GM21526 (cell line): ENCODE data around the gene SRPK3.
"Not testable (repeated sequence)": the region's sequence is repeated elsewhere in the genome, so short reads cannot be mapped to it uniquely, and the experiment has no call there.

Experiments used
- ATAC-seq: cut with Tn5 transposase; IDR thresholded peaks from one replicate; pipeline ENCODE4 v1.9.1; 2021; ENCODE audit warnings: moderate library complexity; ENCODE audit not compliant: unreplicated experiment, low FRiP score

The SRPK3 gene

DNA sequence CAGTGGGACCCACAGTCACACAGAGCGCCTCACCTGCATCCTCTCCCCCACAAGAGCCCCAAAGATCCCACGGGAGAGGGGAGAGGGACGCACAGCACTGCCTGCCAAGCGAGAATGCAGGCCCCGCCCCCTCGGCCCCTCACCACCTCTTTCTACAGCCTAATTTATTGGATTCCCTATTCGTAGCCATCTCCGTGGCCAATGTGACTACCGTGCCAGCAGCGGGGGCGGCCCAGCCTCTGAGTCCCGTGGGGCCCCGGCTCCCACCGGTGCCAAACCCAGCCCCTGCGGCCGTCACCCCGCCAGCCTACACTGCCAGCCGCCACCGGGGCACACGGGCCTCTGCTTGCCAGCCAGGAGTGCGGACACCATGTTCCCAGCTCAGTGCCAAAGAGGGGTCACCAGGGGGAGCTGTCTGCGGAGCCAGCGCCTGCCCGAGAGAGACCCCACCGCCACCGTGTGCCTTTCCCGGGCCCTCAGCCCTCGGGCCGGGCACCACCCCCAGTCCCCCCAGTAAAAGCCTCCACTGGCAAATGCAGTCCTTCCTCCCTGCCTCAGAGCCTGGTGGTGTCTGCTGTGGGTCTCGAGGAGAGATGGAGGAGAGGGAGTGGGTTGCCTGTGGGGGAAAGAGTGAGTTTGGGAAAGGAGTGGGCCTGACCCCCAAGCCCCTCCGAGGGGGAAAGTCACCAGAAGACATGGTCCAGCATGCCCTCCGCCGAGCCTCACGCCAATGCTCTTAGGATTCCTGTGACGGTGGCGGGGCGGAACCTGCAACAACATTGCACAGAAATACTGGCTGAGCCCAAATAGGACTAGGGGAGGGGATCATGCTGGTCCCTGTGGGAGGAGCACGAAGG lies 36.4 kb upstream of the SRPK3 start:
- ATAC-seq = no peak

DNA sequence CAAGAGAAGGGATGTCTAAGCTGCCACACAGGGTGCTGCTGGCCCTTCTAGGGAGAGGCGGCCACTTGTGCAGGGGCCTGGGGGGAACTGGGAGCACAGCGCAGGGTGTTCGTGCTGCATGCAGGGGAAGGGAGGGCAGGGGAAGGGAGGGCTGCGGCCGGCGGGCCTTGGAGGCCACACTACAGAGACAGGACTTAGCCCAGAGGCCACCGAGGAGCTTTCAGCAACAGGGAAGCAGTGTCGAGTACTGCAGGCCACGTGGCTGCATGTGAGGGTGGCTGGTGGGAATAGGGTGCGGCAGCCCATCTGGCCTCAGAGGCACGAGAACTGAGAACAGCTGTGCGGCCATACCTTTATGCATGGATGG lies 35.8 kb upstream of the SRPK3 start:
- not testable (repeated sequence) for ATAC-seq

DNA sequence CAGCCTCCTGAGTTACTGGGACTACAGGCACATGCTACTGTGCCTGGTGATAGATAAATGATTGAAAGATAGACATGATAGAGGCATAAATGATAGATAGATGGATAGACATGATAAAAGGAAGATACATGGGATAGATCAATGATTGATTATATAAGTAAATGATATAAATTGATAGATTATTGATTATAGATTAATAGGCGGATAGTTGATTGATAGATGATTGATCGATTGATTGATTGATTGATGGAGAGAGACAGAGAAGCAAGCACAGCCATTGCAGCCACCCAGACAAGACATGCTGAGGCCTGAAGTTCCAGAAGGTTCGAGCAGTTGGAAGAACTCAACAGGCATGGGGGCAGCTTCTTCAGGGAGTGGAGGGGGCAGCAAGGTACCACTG lies 34.5 kb upstream of the SRPK3 start:
- ATAC-seq = no peak

DNA sequence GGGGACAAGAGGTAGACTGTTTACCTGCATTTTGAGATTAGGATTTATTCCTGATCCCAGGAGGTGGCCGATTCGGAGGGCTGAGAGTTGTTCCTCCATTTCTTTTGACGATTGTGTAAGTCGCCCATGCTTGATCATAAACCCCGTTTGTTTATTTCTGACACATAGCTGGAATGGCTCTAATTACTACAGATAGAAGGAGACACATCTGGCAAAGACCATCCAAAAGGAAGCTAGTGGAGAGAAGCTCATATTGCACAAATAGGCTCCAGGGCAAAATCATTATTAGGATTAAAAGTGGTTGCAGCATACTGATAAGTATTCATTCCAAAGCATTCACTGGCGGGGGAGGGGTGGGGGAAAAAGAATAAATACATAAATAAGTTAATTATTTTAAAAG lies 33.9 kb upstream of the SRPK3 start:
- ATAC-seq = not testable (repeated sequence)

DNA sequence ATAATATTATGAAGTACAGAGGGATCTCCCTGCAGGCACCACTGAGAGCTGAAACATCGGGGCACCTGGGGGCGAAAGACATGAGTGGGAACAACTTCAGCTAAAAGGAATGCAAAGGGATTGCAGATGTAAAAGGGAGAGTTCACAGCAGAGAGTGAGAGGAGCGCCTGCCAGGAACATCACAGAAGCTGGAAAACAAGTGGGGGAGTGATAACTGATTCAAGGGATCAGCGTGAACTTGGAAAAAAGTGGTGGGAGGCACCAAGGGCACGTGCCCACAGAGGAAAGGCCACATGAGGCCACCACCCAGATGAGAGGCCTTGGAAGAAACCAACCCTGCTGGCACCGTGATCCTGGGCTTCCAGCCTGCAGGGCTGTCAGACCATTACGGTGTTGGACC lies 31.8 kb upstream of the SRPK3 start:
- not testable (repeated sequence) for ATAC-seq

DNA sequence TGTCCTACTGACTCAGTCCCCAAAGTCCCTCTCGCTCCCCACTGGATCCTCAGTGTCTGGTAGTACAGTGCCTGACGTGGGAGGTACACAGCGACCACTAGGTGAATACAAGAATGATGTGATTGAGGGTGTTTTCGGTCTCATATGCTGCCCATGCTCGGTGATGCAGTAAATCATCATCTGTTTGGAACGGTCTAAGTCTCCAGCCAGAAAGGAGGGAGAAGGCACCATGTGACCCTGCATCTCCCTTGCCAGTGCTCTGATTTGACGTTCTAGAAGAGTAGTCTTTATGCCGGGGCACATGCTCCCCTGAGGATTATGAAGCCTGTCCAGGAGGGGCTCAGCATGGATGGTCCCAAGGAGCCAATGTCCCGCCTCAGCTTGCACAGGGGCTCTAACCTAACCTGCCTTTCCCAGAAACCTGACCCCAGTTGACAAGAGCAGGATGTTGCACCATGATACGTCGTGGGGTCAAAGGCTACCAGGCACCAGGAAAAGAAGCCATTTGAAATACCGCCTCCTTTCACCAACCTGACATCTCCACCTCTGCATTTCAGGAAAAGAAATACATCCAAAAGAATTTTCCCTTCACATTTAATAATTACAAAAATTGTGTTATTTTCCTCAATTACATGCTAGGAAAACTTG lies 30.6 kb upstream of the SRPK3 start:
- no peak for ATAC-seq

DNA sequence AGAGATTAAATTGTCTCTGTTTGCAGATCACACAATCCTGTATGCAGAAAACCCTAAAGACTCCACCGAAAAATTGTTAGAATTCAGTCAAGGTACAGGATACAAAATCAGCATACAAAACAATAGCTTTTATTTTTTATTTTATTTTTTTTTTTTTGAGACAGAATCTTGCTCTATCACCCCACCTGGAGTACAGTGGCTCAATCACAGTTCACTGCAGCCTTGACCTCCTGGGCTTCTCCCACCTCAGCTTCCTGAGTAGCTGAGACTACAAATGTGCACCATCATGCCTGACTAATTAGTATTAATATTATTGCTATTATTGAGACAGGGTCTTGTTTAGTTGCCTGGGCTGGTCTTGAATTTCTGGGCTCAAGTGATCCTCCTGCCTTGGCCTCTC lies 25.7 kb upstream of the SRPK3 start:
- ATAC-seq = no peak

DNA sequence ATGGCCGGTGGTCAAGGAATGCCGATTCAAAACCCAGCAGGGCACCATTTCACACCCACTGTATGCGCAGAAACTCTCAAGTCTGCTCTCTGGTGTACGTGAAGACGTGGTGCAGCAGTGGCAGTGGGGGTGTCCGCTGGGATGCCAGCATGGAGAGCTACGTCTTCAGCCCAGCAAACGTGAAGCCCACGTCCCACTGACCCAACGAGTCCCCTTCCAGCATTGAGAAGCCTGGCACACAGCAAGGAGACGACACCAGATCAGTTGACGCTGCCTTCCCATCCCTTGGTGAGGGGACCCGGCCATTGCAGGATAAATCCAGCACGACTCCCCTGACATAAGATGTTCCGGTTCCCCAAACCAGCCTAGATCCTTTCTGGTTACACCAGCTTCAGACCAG lies 19.0 kb upstream of the SRPK3 start:
- ATAC-seq = no peak

DNA sequence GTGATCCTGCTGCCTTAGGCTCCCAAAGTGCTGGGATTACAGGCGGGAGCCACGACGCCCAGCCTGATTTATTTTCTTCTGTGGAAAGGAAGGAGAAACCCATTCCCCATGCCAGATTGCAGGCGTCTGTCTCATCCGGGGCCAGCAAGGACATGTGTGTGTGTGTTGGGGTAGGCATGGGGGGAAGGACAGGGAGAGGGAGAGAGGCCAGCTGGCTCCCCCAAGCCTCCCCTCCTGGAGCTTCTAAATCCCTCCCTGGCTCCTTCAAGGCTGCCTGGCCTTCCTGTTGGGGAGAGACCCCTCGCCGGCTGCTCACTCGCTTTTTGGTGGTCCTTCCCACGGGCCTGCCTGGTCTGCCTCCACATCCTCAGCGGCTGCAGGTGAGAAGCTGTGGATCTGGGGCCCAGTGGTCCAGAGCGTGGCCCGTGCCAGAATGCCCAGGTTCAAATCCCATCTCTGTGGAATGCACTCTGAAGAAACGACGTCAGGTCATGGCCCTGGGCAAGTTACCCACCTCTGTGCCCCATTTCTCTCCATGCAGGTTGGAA lies 18.1 kb upstream of the SRPK3 start:
- no peak for ATAC-seq

DNA sequence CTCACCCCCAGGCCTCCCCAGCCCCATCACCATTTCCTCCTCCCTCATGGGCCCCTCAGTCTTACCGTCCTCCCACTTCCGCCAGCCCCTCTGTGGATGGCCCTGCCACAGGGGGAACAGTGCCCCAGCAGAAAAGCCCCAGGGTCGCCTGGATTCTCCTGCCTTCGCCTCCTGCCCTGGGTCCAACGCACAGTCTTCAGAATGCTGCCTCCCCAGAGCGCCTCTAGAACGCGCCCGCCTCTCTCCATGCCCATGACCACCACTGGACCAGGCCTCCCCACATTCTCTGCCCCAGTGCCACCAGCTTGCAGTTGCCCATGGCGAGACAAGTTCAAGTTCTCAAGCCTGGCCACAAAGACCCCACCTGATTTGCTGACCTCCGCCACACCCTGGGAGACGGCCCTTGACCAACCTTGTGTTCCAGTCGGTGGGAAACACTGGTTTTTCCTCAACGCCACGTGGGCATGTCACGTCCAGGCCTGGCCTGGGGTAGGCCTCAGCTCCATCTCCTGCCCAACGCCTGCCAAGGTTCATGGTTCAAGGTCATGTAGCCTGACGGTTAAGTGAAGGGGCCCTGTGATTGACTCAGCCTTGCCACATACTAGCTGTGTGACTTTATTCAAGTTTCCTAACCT lies 17.4 kb upstream of the SRPK3 start:
- ATAC-seq = no peak

DNA sequence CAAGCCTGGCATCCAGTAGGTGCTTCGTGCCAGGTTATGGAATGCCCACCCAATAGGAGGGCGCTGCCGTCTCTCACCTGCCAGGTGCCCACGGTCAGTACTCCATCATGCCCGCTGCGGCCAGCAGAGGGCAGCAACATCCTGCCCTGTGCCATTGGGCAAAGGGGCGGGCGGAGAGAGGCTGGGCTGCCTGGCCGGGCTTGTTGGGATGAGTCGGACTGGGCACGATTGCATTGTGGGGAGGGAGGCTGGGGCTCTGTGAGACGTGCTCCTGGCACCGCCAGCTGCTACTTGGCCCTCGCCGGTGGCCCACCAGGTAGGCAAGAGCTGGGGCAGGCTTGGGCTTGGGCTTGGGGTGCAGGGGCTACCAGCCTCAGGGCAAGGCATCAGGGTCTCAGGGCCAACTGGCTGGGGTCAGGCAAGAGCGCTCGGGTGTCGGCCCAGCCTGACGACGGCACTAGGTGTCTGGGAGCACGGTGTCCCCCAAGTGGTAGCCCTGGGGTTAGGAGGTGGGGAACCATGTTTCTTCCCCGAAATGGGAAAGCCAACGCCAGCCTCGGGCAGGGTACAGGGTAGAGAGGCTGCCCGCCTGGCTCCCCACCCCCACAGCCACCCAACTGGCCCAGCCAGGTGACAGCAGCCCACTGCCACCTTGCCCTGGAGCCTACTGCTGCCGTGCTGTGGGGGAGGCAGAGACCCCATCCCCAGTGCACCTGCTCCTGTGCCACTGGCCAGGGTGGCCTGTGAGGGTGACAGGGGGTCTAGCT lies 16.7 kb upstream of the SRPK3 start, which contains the start of gene PLXNB3:
Gene PLXNB3 (plus strand): TSS at position 261 of the 767 bp plus-strand sequence. CDS start 1,287 bp downstream, outside the sequence.
- ATAC-seq = no peak

DNA sequence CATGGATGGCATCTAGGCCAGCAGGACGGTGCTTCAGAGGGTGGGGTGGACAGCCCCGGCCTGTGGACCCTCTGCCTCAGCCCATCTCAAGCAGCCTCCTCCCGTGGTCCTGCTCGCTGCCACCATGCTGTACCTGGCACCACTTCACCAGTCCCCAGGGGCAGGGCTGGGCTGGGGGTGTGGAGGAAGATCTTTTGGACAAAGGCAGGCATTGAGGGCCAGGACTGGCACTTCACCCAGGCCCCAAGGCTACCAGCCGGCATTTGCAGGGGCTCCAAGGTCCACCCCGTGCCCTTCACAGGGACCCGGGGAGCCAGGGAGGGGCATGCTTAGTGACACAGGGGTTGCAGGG lies 16.1 kb upstream of the SRPK3 start:
- no peak for ATAC-seq

DNA sequence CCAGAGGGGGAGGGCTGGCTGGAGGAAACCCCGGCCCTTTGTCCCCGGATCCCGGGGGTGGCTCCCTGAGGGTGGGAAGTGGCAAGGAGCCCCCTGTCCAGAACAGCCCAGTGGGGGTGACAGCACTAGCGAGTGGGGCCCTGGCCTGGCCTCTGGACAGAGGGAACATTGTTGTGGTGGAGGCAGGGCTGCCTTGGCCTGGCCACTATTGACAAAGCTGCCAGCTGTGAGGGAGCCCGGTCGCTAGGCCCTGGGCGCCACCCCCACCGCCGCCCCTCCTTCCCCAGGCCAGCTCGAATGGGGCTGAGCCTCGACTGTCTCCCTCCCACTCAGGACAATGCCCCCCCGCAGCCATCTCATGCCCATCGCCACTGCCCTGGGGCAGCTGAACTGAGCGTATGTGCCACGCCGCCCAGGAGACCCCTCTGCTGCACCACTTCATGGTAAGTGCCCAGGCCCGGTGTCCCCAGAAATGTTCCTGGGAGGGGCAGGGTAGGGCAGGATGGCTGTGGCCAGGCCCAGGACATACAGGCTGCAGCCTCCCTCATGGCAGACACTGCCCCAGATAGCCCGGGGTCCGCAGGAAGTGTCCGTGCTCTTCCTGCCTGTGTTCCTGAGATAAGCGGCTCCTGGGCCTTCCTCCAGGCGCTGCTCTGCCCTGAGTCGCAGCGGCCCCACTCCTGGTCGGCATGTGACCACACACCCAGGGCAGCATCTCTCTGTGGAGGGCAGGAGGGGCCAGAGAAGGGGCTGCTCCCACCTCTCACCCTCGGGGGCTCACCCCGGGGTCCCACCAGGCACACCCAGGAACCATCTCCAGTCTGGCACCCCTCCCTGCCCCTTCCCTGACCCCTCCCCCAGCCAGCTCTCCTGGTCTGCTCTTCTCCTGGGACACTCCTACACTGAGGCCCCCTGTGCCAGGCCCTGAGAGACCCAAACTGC lies 15.4 kb upstream of the SRPK3 start:
- no peak for ATAC-seq

DNA sequence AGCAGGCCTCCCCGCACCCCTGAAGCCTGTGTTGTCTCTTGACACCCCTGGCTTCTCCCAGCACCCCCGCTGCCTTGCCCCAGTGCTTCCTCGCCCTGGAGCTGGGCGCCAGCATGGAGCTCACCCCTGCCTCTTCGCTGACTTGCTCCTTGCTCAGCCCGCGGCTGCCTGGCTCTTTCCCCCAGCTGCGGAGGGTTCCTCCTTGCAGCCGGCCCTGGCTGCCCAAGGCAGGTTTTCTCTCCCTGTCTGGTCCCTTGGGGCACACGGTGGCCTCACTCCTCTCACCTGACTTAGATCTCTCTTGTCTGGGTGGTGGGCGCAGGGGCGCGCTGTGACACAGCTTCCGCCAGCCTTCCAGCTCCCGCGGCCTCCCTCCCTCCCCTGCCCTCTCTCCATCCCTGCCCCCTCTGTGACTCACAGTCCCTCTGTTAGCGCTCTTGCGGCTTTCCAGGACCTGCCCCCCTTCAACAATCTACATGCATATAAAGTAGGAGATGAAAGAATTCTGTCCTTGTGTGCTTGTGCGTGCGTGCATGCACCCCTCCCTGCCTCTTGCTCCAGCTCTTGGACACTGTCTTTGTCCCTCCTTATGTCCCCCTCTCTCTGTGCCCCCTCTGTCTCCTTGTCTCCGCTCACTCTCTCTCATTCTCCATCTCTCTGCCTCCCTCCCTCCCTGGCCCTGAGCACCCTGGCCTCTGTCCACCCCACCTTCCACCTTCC lies 14.6 kb upstream of the SRPK3 start:
- no peak for ATAC-seq

DNA sequence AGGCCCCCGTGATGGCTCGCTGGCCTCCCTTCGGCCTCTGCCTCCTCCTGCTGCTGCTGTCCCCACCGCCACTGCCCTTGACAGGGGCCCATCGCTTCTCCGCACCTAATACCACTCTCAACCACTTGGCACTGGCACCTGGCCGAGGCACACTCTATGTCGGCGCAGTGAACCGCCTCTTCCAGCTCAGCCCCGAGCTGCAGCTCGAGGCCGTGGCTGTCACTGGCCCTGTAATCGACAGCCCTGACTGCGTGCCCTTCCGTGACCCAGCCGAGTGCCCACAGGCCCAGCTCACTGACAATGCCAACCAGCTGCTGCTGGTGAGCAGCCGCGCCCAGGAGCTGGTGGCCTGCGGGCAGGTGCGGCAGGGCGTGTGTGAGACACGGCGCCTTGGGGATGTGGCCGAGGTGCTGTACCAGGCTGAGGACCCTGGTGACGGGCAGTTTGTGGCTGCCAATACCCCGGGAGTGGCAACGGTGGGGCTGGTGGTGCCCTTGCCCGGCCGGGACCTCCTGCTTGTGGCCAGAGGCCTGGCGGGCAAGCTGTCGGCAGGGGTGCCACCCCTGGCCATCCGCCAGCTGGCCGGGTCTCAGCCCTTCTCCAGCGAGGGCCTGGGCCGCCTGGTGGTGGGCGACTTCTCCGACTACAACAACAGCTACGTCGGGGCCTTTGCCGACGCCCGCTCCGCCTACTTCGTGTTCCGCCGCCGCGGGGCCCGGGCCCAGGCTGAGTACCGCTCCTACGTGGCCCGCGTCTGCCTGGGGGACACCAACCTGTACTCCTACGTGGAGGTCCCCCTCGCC lies 13.8 kb upstream of the SRPK3 start:
- ATAC-seq = no peak

DNA sequence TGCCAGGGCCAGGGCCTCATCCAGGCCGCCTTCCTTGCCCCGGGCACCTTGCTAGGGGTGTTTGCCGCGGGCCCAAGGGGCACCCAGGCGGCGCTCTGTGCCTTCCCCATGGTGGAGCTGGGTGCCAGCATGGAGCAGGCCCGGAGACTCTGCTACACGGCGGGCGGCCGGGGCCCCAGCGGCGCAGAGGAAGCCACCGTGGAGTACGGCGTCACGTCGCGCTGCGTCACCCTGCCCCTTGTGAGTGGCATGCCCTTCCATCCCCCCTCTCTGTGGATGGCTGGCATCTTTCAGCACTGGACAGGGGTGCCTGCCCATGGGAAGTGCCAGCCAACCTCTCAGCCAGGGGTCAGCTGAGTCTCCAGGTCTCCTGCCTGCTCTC lies 13.2 kb upstream of the SRPK3 start:
- ATAC-seq = no peak

DNA sequence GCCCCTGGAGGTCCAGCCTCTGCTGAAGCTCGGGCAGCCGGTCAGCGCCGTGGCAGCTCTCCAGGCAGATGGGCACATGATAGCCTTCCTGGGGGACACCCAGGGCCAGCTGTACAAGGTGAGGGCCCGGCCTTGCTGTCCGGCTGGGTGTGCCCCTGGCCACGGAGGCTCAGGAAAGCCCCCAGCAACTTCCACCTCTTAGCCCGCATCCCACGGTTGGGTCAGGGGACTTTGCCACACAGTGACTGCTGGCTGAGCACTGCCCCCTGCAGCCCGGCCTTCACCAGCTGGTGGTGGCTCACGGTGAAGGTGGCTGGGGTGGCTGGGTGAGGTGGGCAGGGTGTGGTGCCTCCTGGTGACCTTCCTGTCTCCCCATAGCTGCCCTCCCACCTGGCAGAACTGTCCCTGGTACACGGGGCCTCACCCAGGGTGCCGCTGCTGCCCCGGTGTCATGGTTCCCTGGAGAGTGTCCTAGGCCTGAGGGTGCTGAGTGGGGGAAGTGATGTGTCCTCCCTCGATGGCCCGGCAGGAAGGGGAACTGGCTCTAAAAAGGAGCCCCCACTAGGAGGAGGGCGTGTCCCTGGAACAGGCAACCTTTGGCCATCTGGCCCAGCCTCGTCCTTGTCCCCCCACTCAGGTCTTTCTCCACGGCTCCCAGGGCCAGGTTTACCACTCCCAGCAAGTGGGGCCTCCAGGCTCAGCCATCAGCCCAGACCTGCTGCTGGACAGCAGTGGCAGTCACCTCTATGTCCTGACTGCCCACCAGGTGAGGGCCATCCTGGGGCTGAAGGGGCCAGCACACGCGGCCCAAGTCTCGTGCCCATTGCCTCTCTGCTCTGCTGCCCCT lies 12.3 kb upstream of the SRPK3 start:
- no peak for ATAC-seq
